GM23248 (cell line): ENCODE data around the gene CTSK.

Experiments used
- EZH2 ChIP-seq: fragments of 200-600 bp; sonication (generic); IDR thresholded peaks from 2 replicates; pipeline ENCODE4 v1.6.1; 2018; ENCODE audit warnings: antibody characterized with exemption, mild to moderate bottlenecking; ENCODE audit not compliant: insufficient read depth, poor library complexity, severe bottlenecking
- EZH2phosphoT487 ChIP-seq: fragments of 200-600 bp; sonication (generic); IDR thresholded peaks from 2 replicates; pipeline ENCODE4 v1.6.1; 2018; ENCODE audit warnings: antibody characterized with exemption, moderate library complexity, mild to moderate bottlenecking, low read depth; ENCODE audit not compliant: insufficient read depth

DNA sequence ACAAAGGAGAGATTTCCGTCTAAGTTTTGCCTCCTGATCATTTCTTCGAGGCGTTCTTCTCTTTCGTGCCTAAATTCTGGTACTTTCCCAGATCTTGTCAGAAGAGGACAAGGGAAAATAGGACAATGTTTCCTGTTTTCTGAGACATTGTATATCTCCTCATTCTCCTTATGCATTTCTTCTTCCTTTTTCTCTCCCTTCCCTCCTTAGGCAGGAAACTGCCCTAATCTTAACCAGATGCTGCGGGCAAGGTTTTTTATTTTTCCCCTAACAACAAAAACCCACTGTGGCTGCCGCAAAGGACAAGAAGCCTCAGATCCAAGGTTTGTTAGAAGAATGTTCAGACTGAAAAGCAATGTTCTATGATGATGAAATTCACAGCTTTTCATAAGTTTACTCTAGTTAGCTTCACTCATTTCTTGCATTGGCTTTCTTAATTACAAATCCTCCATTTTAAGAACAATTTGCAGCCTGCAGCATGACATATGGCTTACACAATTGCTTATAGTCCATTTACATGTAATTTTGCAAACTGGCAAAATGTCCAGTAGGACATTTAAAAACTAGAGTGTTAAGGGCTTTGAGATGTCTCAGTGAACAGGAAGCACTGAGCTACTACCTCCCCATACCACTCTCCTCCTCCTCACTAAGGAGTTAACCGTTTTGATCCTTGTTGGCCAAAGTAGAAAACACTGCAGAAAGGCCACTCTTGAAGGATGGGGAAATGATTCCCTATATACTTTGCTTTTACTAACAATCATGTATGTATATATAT, 624 bp downstream of the CTSK start:
- TF ChIP-seq EZH2: no peak
- TF ChIP-seq EZH2phosphoT487: no peak
